Heart left ventricle (tissue), 16 donors: ENCODE results near the gene ZNF565. TPM values are rescaled to one million over a fixed set of nuclear protein-coding genes. Genes with fewer than 3 reads are reported as not detected.
"Not testable (repeated sequence)": the region's sequence is repeated elsewhere in the genome, so short reads cannot be mapped to it uniquely, and the experiment has no call there.

ENCODE experiments used
- ATAC-seq, 4 donors: fragments of 200-7000 bp; cut with Tn5 transposase; one replicate each; pipeline ENCODE4 v1.9.1; 2020 to 2022; ENCODE audit warnings: moderate library complexity in 4 of 4, mild to moderate bottlenecking in 3 of 4, moderate number of reproducible peaks in 1 of 4
- DNase-seq, 5 donors: peaks; one replicate each; pipeline ENCODE4 v3.0.0-alpha.2; 2020
- H3K27ac ChIP-seq, 12 donors: fragments of 200-600 bp; sonication (generic) in 4 of 12; one replicate each; pipeline versions ENCODE4 v1.5.0 to v1.8.0; 2016 to 2022; ENCODE audit warnings: mild to moderate bottlenecking in 2 of 12
- H3K27me3 ChIP-seq, 9 donors: fragments of 200-600 bp; sonication (generic) in 2 of 9; one replicate each; pipeline versions ENCODE4 v1.5.1 to v1.8.0; 2016 to 2022; ENCODE audit warnings: mild to moderate bottlenecking in 3 of 9
- H3K36me3 ChIP-seq, 9 donors: fragments of 200-600 bp; sonication (generic) in 2 of 9; one replicate each; pipeline versions ENCODE4 v1.5.0 to v1.8.0; 2018 to 2022; ENCODE audit warnings: mild to moderate bottlenecking in 2 of 9
- H3K4me1 ChIP-seq, 12 donors: fragments of 200-600 bp; sonication (generic) in 4 of 12; one replicate each; pipeline versions ENCODE4 v1.5.0 to v1.8.0; 2016 to 2022; ENCODE audit warnings: mild to moderate bottlenecking in 3 of 12
- H3K4me3 ChIP-seq, 12 donors: fragments of 200-600 bp; sonication (generic) in 4 of 12; one replicate each; pipeline versions ENCODE4 v1.5.0 to v1.8.0; 2017 to 2022; ENCODE audit warnings: mild to moderate bottlenecking in 9 of 12, moderate library complexity in 4 of 12
- H3K9me3 ChIP-seq, 12 donors: fragments of 200-600 bp; sonication (generic) in 4 of 12; one replicate each; pipeline versions ENCODE4 v1.5.0 to v1.8.0; 2016 to 2022; ENCODE audit warnings: mild to moderate bottlenecking in 1 of 12
- CTCF ChIP-seq, 12 donors: fragments of 200-600 bp; sonication (generic) in 4 of 12; IDR thresholded peaks; one replicate each; pipeline versions ENCODE4 v1.5.0 to v1.8.0; 2018 to 2022; ENCODE audit warnings: antibody characterized with exemption in 12 of 12, mild to moderate bottlenecking in 5 of 12
- POLR2A ChIP-seq, 2 donors: fragments of 450-650 bp; IDR thresholded peaks; one replicate each; pipeline ENCODE4 v1.6.1; 2017; ENCODE audit warnings: antibody characterized with exemption in 2 of 2, mild to moderate bottlenecking in 2 of 2, moderate library complexity in 2 of 2
- WGBS, 4 donors: extraction: QIAGEN DNeasy Blood & Tissue Kit in 2 of 4; methylation state at CpG; one replicate each; pipeline versions ENCODE4 v1.1.5 to v1.1.7; 2013 to 2018; 5-methylcytosine and 5-hydroxymethylcytosine counted together
- intact Hi-C, 10 donors: fragments of 100-400 bp; cut with DNase I; formaldehyde crosslinking; loops; one replicate each; pipeline versions ENCODE4 v1.11.1 to v1.14.2; 2022
- polyA plus RNA-seq, 2 donors: library from polyadenylated mRNA; stranded (reverse); fragments of 200-250 nt; gene quantifications; one replicate each; pipeline ENCODE4 v1.2.3, GENCODE V29; 2013
- total RNA-seq, 9 donors: library from RNA; depleted of rRNA in 2 of 9; stranded (reverse); fragments of >200 nt in 2 of 9; fragmentation: NEBNext Ultra II Directional in 3 of 9; extraction: Animal tissue kit (Norgen Biotek cat#: 25700) in 3 of 9; gene quantifications; one replicate each; pipeline versions ENCODE4 v1.1.0 to v1.2.4, GENCODE V29; 2016 to 2023
- donor health status: ischemic (EF 13 %, LVEDD 7.1; RV severe dilation, severe dysfunction).
- donor health status: healthy with polysubstance abuse.
- donor health status: DM: no; HTN: yes; CAD: no.
- donor health status: DM: no; HTN: no; CAD: no.
- donor health status: ischemic (EF 25% LVEDD 6.9; RV normal size, moderate dysfunction).
- donor health status: ischemic (EF 25% LVEDD 5.7; RV mildly dilated, moderate dysfunction).
- donor health status: healthy.
- donor health status: DM: yes; HTN: yes; CAD: no.
- donor health status: ischemic (EF 35%, LVEDD 5.7; RV mildly dilated, moderate dysfunction).
- donor health status: nonischemic (EF 11% LVEDD 7.7; RV severe dilation, severe dysfunction).
- donor health status: DM: yes; HTN: yes; CAD: no.
- donor health status: PGD.
- donor health status: ischemic (EF 29% LVEDD 5.4; RV normal size, mild dysfunction).
- donor health status: nonischemic (EF 23%, LVEDD 6.1; RV moderate dilation, normal function).

Gene ZNF565
- total and polyA plus RNA-seq, 11 donors, result 2.3 to 4.3 (median 3.0) TPM

DNA sequence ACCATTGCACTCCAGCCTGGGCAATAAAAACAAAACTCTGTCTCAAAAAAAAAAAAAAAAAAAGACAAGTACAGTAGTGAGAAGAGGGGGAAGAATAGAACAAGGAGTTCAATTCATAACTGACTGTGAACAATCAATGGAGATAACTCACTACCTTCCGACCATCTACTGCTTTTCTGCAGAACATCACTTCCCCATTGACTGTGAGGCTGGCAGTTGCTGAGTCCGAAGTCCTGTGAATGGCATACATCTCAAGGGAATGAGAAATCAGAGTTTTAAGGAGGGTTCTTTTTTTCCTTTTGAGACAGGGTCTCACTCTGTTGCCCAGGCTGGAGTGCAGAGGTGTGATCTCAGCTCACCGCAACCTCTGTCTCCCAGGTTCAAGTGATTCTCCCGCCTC lies 11.2 kb downstream of the ZNF565 start:
- no peaks in the 10 kb centered on the region for H3K27me3 ChIP-seq
- DNase-seq (no peak), ATAC-seq (no peak)
- intact Hi-C loops, result no loop called here
- no peaks in the 10 kb centered on the region for H3K9me3 ChIP-seq
- WGBS, 4 donors, result 93 to 97% (median 96%) methylated on average over 4 of the region's 4 CpGs
- H3K4me1 ChIP-seq, result no peaks in the 10 kb centered on the region
- peaks cover 0 to 44% (median 11%) of the 10 kb centered on the region in 9 donors for H3K36me3 ChIP-seq
- H3K4me3 ChIP-seq, result no peak overlapping the region
- H3K27ac ChIP-seq, result no peak overlapping the region
- TF ChIP-seq CTCF (IDR thresholded peaks at IDR 0.05), result no peak

DNA sequence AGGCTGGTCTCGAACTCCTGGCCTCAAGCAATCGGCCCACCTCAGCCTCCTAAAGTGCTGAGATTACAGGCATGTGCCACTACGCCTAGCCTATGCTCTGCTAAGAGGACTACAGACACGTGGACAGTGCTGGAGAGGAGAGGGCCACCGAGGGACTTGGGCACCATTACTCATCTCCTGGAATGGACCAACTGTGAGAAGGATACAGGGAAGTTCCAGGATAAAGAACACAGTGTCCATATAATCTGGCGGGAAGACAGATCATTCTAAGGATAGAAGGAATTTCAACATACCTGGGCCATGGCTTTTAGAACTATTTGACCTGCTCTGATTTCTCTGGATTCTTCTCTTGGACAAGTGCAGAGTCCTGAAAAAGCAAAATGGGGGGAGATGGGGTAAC lies 12.8 kb downstream of the ZNF565 start:
- Histone ChIP-seq H3K27ac (no peak overlapping the region), H3K4me1 (no peaks in the 10 kb centered on the region), H3K4me3 (no peak overlapping the region), H3K9me3 (no peaks in the 10 kb centered on the region), H3K27me3 (no peaks in the 10 kb centered on the region), H3K36me3 (peaks cover 0 to 44% (median 11%) of the 10 kb centered on the region in 9 donors)
- no peak for TF ChIP-seq CTCF (IDR thresholded peaks at IDR 0.05)
- no peak for TF ChIP-seq POLR2A (IDR thresholded peaks at IDR 0.05)
- intact Hi-C loops, result no loop called here
- WGBS, 4 donors, result 91 to 97% (median 94%) methylated on average over 6 of the region's 6 CpGs
- ATAC-seq (no peak), DNase-seq (no peak)

DNA sequence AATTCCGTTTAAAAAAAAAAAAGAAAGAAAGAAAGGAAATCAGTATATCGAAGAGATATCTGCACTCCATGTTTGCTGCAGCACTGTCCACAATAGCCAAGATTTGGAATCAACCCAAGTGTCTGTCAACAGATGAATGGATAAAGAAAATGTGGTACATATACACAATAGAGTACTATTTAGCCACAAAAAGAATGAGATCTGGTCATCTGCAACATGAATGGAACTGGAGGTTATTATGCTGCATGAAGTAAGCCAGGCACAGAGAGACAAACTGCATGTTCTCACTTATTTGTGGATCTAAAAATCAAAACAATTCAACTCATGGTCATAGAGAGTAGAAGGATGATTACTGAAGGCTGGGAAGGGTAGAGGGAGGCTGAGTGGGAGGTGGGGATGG lies 16.3 kb downstream of the ZNF565 start:
- Histone ChIP-seq H3K27ac (no peak overlapping the region), H3K27me3 (no peaks in the 10 kb centered on the region), H3K4me3 (no peak overlapping the region), H3K36me3 (peaks cover 0 to 48% (median 24%) of the 10 kb centered on the region in 9 donors), H3K4me1 (no peaks in the 10 kb centered on the region), H3K9me3 (no peaks in the 10 kb centered on the region)
- intact Hi-C loops, result no loop called here
- ATAC-seq (no peak), DNase-seq (no peak)
- TF ChIP-seq CTCF (IDR thresholded peaks at IDR 0.05) (no peak), POLR2A (IDR thresholded peaks at IDR 0.05) (no peak)
- 53 to 78% (median 69%) methylated on average over 2 of the region's 2 CpGs for WGBS, 4 donors

DNA sequence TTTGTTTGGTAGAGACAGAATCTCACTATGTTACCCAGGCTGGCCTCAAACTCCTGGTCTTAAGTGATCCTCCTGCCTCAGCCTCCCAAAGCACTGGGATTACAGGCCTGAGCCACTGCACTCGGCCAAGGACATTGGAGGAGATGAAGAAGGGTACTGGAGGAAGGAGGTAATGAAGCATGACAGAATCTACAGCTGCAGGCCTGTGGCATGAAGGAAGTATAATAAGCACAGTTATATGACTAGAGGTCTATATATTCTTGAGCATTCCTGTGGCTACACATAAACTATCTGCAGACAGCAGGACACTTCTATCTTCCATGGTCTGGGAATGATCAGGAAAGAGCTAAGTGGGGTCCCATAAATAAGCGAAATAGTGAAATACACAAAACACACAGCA lies 18.2 kb downstream of the ZNF565 start:
- ATAC-seq (no peak), DNase-seq (no peak)
- intact Hi-C loops, result no loop called here
- TF ChIP-seq POLR2A (IDR thresholded peaks at IDR 0.05), result no peak
- no peak for TF ChIP-seq CTCF (IDR thresholded peaks at IDR 0.05)
- Histone ChIP-seq H3K27ac (no peak overlapping the region), H3K36me3 (peaks cover 0 to 58% (median 29%) of the 10 kb centered on the region in 9 donors), H3K9me3 (no peaks in the 10 kb centered on the region), H3K4me3 (no peak overlapping the region), H3K27me3 (no peaks in the 10 kb centered on the region), H3K4me1 (no peaks in the 10 kb centered on the region)
- WGBS, 4 donors, result 93 to 98% (median 96%) methylated on average over 2 of the region's 2 CpGs

GRCh38 chr19:36186722-36187121 lies 27.7 kb downstream of the ZNF565 start:
- 91 to 93% (median 92%) methylated on average over 5 of the region's 5 CpGs for WGBS, 4 donors
- H3K36me3 ChIP-seq, result peaks cover 0 to 28% (median 18%) of the 10 kb centered on the region in 9 donors
- not testable (repeated sequence) for ATAC-seq, H3K27me3 ChIP-seq, H3K27ac ChIP-seq, H3K4me1 ChIP-seq, H3K4me3 ChIP-seq, H3K9me3 ChIP-seq, DNase-seq
- intact Hi-C loops, result loop anchor here in 1 of 10 donors (10.0 kb wide), 1 partner anchor 308 kb away; no protein-coding TSS in a partner anchor
